Hematopoietic multipotent progenitor cell treated with erythropoietin and hydrocortisone succinate and interleukin-3 and kit ligand, for 4 days (in vitro differentiated cells): Measurements from ENCODE around the gene ELN.

Source experiments
- DNase-seq: peaks from one replicate; pipeline ENCODE4 v3.0.0-alpha.2; 2015

Gene ELN

DNA sequence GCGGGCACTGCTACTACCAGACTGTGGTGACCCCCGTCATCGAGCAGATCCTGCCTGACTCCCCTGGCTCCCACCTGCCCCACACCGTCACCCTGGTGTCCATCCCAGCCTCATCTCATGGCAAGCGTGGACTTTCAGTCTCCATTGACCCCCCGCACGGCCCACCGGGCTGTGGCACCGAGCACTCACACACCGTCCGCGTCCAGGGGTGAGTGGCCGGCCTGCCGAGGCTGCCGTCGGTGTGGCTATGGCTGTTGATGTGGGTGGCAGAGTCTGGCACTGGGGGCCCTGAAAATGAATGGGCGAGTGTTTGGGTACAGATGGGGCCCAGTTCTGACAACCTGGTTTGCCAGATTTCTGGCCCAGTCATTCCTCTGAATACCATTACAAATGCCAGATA lies 71.1 kb downstream of the ELN start:
- no peak for DNase-seq

DNA sequence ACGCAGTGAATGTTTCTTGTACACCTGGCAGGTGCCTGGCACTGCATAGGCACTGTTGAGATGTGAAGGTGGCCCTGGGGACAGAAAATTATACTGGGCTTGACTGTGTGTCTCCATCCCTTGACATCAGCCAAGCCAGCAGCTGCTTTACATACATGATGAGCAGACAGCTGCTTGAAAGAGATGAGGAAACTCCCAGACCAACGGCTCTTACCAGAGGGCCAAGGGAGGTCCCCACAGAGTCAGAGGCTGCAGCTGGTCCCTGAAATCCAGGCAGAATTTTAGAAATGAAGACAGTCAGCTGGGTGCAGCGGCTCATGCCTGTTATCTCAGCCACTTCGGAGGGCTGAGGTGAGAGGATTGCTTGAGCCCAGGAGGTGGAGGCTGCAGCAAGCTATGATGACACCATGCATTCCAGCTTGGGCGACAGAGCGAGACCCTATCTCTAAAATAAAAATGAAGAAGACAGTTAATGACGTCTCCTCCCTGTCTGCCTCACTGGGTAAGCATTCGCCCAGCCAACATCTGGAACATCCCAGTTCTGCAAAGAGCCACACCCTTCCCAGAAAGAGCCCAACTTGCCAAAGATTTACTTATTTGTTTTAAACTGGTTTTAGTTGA lies 73.2 kb downstream of the ELN start:
- DNase-seq, result peak; percentile 28

DNA sequence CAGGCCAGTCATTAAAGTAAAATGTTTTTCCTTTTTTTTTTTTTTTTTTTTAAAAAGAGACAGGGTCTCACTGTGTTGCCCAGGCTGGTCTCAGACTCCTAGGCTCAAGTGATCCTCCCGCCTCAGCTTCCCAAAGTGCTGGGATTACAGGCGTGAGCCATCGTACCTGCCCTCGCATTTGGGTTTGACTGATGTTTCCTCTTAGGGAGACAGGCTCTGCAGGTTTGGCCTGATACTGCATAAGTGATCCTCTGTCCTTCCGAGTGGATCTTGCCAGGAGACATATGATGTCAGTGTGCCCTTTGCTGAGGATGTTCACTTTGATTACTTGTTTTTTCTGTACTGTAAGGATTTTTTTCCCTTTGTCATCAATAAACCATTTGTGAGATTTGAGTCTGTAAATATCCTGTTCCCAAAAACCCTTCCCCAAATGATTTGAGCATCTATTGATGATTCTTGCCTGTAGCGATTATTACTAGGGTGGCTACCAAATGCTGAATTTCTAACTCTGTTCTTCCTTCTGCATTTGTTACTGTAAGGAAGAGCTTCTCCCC lies 75.3 kb downstream of the ELN start:
- DNase-seq, result no peak

DNA sequence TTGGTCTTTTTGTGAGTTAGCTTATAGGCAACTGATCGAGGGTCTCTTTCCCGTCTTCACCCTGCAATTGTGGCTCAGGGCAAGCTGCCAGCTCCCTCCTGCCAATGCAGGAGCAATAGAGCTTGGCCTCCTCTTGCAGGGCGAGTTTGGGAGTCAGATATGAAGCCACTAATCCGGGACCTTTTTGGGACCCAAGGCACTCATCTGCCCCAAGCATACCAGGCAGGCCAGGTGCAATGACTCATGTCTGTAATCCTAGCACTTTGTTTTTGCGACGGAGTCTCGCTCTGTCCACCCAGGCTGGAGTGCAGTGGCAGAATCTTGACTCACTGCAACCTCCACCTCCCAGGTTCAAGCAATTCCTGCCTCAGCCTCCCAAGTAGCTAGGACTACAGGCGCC lies 76.7 kb downstream of the ELN start:
- DNase-seq, result no peak

DNA sequence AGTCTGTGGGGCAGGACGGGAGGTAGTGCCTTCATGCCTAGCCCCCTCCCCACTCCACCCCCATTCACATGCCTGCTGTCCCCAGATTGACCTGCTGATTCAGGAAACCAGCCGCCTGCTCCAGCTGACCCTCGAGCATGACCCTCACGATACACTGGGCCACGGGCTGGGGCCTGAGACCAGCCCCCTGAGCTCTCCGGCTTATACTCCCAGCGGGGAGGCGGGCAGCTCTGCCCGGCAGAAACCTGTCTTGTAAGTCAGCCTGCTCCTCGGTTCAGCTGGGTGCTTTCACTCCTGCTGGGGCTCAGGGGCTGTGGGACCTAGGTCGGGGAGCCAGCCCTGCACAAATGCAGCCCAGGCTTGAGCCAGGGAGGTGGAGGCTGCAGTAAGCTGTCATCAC lies 78.0 kb downstream of the ELN start:
- no peak for DNase-seq

DNA sequence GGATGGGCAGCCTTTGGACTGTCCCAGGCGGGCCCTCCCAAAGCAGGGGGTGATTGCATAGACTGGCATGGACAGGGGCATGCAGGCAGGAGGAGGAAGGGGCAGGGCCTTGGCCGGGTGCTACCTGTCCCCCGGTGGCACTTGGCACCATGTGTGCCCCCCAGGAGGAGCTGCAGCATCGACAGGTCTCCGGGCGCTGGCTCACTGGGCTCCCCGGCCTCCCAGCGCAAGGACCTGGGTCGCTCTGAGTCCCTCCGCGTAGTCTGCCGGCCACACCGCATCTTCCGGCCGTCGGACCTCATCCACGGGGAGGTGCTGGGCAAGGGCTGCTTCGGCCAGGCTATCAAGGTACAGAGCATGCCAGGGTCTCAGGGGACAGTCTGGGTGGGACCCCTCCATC lies 78.9 kb downstream of the ELN start:
- no peak for DNase-seq

DNA sequence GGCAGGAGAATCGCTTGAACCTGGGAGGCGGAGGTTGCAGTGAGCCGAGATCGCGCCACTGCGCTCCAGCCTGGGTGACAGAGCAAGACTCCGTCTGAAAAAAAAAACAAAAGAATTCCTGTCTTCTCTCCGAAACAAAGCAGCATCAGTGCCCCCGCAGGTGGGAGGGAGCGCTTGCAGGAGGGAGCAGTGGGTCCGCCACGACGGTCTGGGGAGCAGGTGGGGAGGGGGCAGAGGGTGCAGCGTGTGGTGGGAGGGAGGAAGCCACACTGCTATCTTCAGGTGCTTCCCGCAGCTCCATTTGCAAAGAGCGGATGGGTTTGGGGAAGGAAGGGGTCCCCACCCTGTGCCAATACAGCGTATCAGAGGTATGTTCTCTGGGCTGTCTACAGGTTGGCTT lies 87.4 kb downstream of the ELN start:
- DNase-seq, result no peak

DNA sequence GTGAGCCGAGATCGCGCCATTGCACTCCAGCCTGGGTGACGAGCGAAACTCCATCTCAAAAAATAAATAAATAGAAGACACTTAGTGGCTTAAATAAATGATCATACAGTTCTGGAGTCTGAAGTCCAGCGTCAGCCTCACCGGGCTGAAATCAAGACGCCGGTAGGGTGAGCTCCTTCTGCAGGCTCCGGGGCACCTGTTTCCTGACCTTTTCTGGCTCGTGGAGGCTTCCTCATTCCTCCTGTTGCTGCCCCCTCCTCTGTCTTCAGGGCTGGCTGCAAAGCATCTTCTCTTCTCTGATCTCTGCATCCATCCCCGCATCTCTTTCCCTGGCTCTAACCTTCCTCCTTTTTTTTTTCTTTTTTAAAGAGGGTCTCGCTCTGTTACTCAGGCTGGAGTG lies 88.4 kb downstream of the ELN start:
- no peak for DNase-seq
